GM18868 (cell line): Measurements from ENCODE around the gene POU6F2.

Experiments used
- ATAC-seq: cut with Tn5 transposase; IDR thresholded peaks from one replicate; pipeline ENCODE4 v1.9.1; 2021; ENCODE audit warnings: mild to moderate bottlenecking, moderate library complexity; ENCODE audit not compliant: unreplicated experiment

POU6F2 gene

DNA sequence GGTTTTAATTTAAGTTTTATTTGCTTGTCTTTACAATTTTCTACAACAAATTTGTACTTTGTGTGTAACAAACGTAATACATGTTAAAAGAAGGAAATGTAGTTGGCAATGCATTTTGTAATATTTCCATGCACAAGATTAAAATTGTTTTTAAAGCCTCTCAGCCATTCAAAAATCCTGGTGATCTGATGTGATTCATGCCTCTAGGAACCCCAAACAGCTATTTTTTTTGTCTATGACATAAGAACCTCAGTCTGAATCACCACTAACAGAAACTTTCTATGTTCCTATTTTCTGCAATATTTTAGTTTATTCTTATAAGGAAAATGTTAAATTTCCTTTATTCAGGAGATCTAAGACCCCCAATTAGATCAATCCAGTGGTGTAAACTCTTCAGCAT, 405.4 kb downstream of the POU6F2 start:
- ATAC-seq = no peak

DNA sequence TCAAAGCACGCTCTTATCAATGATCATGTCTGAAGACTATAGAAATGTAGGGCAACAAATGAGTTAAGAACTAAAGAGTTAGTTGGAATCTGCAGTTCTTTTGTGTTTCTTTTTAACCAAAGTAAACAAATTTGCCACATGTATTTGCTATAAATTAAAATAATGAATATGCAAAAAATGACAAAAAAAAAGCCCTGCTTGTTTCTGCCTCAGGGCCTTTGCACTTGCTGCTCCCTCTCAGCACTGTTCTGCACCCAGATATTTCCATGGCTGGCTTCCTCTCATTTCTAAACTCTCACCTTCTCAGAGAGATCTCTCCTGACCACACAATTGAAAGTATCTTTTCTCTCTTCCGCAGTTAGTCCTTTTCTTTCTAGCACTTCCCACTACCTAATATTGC, 406.7 kb downstream of the POU6F2 start:
- no peak for ATAC-seq

DNA sequence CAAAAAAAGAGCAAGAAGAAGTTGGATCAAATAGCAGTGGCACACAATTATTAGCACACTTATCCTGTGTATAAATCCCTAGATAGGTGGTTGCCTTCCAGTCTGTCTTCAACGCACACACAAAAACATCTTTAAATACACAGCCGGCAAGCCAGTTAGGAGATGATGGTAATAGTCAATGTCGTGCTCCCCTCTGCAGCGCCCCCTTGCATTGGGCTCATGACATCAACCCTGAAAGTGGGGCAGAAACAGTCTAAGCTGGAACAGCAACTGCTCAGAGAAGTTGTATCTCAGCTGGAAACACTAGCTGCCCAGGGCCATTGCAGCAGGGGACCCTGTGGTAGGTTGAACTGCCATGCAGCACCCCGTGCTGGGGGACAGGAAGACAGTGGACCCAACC, 409.0 kb downstream of the POU6F2 start:
- ATAC-seq = no peak

- ATAC-seq = no peak
Observed at GRCh38 chr7:39392151-39392550, 414.4 kb downstream of the POU6F2 start.

DNA sequence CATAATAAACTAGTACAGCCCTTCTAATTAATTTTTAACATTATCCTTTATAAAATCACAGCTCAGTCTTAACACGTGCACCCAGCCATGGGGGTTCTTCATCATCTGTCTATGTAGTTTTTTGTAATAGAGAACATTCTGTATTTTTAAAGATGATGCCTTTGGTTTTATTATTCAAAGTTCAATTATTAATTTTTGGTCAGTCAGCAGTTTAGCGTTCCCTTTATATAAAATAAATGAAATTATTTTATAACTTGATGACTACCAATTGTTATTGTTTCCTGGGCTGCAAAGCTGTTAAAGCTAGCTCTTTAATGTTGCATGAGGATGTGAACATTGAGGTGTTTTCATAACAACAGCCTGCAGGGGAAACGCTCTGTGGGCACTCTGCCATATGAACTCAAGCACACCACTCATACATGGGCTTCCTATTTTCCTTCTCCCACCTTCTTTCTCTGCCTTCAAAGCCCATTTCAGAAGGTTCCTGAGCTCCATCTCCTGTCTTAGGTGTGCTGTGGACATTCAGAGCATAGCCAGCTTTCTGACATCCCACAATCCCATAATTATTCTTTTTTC, 416.5 kb downstream of the POU6F2 start:
- ATAC-seq = no peak

DNA sequence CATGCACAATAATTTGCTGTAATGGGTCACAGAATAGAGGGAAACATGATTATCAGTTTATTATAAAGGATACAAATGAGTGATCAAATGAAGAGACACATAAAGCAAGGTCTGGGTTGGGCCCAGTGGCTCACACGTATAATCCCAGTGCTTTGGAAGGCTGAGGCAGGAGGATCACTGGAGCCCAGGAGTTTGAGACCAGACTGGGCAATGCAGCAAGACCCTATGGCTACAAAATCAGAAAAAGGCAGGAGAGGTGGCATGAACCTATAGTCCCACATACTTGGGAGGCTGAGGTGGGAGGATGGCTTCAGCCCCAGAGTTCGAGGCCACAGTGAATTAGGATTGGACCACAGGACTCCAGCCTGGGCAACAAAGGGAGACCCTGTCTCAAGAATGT, 421.7 kb downstream of the POU6F2 start:
- ATAC-seq = no peak

- ATAC-seq = no peak
Observed at GRCh38 chr7:39399986-39400385, 422.3 kb downstream of the POU6F2 start.

- no peak for ATAC-seq
Observed at GRCh38 chr7:39400836-39401235, 423.1 kb downstream of the POU6F2 start.

GRCh38 chr7:39402034-39402433, 424.3 kb downstream of the POU6F2 start:
- ATAC-seq = no peak

GRCh38 chr7:39404907-39405306, 427.2 kb downstream of the POU6F2 start:
- ATAC-seq = no peak

- no peak for ATAC-seq
Observed at GRCh38 chr7:39405581-39405980, 427.9 kb downstream of the POU6F2 start.

DNA sequence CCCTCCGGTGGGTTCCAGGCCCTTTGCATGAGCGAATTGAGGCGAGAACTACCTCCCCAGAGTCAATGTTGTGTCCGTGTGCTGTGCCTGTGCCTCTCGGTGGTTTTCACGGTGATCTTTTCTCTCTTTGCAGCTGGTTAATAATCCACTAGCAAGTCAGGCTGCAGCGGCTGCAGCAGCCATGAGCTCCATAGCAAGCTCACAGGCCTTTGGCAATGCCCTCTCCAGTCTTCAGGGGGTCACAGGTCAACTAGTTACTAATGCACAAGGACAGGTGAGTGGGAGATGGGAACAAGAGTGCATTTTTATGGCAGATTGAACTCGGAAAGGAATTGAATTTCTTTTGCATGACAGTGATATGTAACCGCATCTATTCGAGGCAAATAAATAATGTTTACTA, 428.8 kb downstream of the POU6F2 start:
- ATAC-seq = no peak

DNA sequence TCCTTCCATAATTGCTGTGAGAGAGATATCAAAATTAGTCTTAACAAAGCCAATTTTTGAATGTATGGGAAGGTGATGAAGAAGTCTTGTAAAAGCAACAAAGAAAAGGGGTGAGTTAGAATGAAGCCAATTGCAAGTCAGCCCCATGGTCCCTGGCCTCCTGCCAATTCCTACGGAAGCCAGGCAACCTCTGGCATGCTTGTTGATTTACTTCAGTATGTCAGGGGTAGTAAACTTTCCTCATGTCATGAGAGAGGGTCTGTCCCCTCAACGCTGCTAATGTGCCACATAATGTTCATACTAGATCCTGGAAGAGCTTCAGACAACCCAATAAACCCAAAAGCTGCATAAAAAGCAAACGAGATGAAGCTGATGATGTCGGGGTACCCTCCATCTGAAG, 429.4 kb downstream of the POU6F2 start:
- ATAC-seq = no peak

DNA sequence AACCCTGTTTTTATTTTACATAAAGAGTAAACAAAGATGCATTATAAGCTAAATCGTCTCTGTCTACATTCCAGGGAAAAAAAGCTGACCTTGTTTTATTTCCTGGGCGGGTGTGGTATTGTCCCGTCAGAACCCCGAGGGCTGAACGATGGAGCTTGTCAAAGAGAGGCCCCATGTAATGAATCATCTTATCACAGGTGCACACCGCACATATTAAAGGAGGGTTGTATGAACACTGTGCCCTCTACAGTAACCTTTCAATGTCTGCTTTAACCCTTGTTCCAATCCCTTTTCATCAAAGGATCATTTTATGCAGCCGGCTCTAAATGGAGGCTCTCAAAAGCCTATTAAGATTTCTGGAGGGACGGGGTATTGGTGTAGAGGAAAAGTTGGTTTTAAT, 430.0 kb downstream of the POU6F2 start:
- ATAC-seq = no peak

DNA sequence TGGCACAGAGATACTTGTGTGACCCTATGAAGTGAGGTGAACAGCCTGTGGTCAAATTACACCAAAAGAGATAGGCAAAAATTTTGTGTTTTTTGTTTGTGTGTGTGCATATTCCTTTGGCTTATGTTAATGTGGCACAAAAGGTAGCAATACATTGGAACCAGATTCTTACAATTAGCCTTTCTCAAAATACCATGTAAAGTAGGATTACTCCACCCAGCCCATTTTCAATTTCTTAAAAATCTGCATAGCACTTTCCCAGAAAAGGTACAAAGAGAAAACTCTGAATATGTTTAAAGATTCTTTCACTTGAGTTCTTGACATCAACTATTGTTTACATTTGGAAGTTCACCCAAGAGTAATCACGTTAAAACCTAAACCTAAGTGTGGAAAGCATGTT, 431.2 kb downstream of the POU6F2 start:
- ATAC-seq = no peak

- ATAC-seq = no peak
Observed at GRCh38 chr7:39410582-39410981, 432.9 kb downstream of the POU6F2 start.

GRCh38 chr7:39413636-39414223, 436.0 kb downstream of the POU6F2 start:
- no peak for ATAC-seq

- peak; percentile 88 for ATAC-seq
Observed at GRCh38 chr7:39414224-39415035, 436.7 kb downstream of the POU6F2 start.

DNA sequence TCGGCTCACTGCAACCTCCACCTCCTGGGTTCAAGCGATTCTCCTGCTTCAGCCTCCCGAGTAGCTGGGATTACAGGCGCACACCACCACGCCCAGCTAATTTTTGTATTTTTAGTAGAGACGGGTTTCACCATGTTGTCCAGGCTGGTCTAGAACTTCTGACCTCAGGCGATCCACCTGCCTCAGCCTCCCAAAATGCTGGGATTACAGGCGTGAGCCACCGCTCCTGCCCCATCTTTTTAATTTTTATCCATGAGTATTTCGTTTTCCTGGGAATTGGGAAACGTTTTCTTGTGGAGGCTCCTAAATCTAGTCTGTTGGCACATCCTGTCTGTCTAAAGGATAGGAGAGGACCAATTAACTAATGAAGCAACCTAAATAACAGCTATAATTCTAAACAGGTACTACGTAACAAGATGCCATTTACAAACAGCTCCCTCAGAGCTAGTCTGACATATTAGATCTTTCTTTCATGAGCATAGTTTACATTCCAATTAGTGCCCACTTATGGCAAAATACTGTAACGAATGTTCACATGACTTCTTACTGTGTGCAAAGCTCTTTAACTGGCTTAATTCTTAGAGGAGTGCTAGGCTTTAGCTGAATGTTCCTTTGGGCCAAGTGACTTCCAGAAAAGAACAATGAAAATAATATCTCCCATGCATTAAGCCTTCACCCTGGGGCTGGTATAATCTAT, 437.5 kb downstream of the POU6F2 start:
- ATAC-seq = no peak

DNA sequence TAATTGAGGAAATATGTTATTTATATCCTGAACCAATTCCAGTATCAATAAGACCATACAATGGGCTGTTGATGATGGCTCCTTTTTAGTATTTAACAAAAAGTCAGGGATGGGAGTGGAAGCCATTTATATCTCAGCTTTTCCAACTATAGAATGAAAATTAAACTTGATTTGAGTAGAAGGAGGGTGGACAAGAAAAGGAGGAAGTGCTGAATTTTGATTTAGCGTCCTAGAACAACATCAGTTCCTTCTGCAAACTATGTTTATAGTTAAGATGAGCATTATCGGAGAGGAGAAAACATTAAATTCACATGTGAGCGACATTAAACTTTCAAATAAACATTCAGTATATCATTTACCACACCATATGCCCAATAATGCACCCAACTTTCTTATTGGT, 439.2 kb downstream of the POU6F2 start:
- ATAC-seq = no peak

DNA sequence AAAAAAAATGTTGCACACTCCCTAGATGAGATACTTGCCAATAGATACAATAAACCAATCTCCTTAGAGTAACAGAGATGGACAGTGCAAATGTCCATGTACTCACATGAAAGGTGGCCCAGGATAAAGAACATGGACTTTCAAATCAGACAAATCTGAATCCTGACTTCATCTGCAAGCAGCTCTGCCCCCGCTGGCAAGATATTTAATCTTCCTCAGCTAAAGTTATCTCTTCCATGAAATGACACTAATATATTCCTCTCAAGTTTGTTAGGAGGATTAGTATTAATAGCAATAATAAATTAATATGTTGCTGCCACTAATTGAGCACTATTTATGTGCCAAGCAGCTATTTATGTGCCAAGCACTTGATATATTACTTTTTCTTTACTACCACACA, 439.9 kb downstream of the POU6F2 start:
- ATAC-seq = no peak

GRCh38 chr7:39421251-39421650, 443.5 kb downstream of the POU6F2 start:
- ATAC-seq = no peak
